Calu3 (cell line): Measurements from ENCODE around the gene BNIP3. TPM values are rescaled to one million over a fixed set of nuclear protein-coding genes. Genes with fewer than 3 reads are reported as not detected.
"Not testable (repeated sequence)": the region's sequence is repeated elsewhere in the genome, so short reads cannot be mapped to it uniquely, and the experiment has no call there.

Source experiments
- BruUV-seq: library from RNA; stranded (reverse); fragments of 400-500 nt; replicated peaks from 2 replicates; lab custom pipeline; 2021; lab: Mats Ljungman, UMichigan
- CTCF ChIA-PET: fragments of 300-600 bp; sonication (Branson Sonifier 250); formaldehyde crosslinking; loops from one replicate; lab custom pipeline; 2022; ENCODE audit warnings: antibody characterized with exemption; lab: Charles Lee
- DNase-seq: peaks from one replicate; pipeline ENCODE4 v3.0.0; 2022
- H3K27ac Mint-ChIP-seq: one replicate; pipeline ENCODE4 v1.8.0; 2022; ENCODE audit warnings: mixed read lengths; ENCODE audit not compliant: unreplicated experiment
- H3K27me3 Mint-ChIP-seq: one replicate; pipeline ENCODE4 v1.8.0; 2022; ENCODE audit warnings: mixed read lengths; ENCODE audit not compliant: unreplicated experiment
- H3K36me3 Mint-ChIP-seq: one replicate; pipeline ENCODE4 v1.8.0; 2022; ENCODE audit warnings: mild to moderate bottlenecking, moderate library complexity, mixed read lengths; ENCODE audit not compliant: insufficient read depth, unreplicated experiment
- H3K4me1 Mint-ChIP-seq: one replicate; pipeline ENCODE4 v1.8.0; 2022; ENCODE audit warnings: mild to moderate bottlenecking, low read depth, mixed read lengths; ENCODE audit not compliant: unreplicated experiment
- H3K4me3 Mint-ChIP-seq: one replicate; pipeline ENCODE4 v1.8.0; 2022; ENCODE audit warnings: mild to moderate bottlenecking, low read depth, moderate library complexity, mixed read lengths; ENCODE audit not compliant: unreplicated experiment
- H3K9me3 Mint-ChIP-seq: one replicate; pipeline ENCODE4 v1.8.0; 2022; ENCODE audit warnings: low read depth, mixed read lengths; ENCODE audit not compliant: unreplicated experiment
- intact Hi-C: fragments of 100-400 bp; cut with micrococcal nuclease; formaldehyde crosslinking; loops from one replicate; pipeline ENCODE4 v1.10.0; 2022; ENCODE audit not compliant: unreplicated experiment
- total RNA-seq: library from RNA; stranded (reverse); gene quantifications from 2 replicates; pipeline ENCODE4 v1.2.3, GENCODE V29; 2022
- TF ChIP-seq, protein P1 (sequence below): fragments of 200-600 bp; IDR thresholded peaks from one replicate; pipeline ENCODE4 v1.8.0; 2022; ENCODE audit warnings: antibody characterized with exemption; ENCODE audit not compliant: unreplicated experiment

BNIP3 gene
- total RNA-seq, 1 experiment from 2014 or later, result 7.9 TPM

DNA sequence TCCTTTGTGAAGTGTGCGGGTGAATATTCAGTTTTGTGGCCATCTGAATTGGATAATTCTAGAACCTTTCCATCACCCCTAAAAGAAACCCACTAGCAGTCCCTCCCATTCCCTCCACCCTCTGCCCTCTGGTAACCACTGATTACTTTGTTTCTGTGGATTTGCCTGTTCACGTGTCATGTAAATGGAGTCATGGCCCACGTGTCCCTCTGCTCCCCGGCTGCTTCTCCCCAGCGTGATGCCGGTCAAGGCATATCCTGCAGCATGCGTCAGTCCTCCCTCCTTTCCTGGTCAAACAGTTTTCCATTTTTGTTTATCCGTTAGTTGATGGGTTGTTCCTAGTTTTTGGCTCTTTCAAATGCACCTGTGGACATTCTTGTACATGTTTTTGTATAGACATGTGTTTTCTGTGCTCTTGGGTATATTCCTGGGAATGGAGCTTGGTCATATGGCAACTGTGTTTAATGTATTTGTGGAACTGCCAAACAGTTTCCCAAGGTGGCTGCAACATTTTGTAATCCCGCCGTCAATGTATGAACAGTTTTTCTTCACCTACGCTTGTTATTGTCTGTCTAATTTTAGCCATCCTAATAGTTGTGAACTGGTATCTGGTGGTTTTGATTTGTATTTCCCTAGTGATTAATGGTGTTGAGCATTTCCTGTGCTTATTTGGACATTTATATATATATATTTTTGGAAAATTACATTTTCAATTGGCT is 58.5 kb downstream of the BNIP3 start:
- DNase-seq, result no peak
- H3K36me3 Mint-ChIP-seq, result peaks cover 4% of the 10 kb centered on the region
- H3K4me3 Mint-ChIP-seq, result no peak overlapping the region
- TF ChIP-seq, protein P1, sequence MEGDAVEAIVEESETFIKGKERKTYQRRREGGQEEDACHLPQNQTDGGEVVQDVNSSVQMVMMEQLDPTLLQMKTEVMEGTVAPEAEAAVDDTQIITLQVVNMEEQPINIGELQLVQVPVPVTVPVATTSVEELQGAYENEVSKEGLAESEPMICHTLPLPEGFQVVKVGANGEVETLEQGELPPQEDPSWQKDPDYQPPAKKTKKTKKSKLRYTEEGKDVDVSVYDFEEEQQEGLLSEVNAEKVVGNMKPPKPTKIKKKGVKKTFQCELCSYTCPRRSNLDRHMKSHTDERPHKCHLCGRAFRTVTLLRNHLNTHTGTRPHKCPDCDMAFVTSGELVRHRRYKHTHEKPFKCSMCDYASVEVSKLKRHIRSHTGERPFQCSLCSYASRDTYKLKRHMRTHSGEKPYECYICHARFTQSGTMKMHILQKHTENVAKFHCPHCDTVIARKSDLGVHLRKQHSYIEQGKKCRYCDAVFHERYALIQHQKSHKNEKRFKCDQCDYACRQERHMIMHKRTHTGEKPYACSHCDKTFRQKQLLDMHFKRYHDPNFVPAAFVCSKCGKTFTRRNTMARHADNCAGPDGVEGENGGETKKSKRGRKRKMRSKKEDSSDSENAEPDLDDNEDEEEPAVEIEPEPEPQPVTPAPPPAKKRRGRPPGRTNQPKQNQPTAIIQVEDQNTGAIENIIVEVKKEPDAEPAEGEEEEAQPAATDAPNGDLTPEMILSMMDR, result no peak
- no peak overlapping the region for H3K27ac Mint-ChIP-seq
- intact Hi-C loops, result no loop called here
- H3K4me1 Mint-ChIP-seq, result no peaks in the 10 kb centered on the region
- no TSS peak for BruUV-seq
- H3K27me3 Mint-ChIP-seq, result no peaks in the 10 kb centered on the region
- CTCF ChIA-PET, result no interaction called here
- peaks cover 4% of the 10 kb centered on the region for H3K9me3 Mint-ChIP-seq

DNA sequence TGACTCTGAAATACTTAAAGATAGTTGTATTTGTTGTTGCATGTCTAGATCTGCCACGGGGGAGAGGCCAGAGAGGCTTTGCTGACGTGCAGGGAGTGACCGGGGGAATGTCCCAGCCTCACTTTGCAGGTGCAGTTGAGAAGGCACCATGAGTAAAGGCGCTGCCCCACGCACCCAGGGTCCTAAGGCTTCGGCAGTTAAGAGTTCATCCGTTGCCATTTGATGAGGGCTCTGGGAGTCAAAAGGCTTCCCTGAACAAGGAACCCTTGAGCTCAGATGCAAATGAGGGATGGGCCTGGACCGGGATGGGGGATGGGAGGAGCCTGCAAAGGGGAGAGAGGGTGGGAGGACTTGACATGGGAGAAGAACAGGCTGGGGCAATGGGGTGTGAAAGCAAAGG is 60.5 kb downstream of the BNIP3 start:
- no TSS peak for BruUV-seq
- intact Hi-C loops, result no loop called here
- no peak for DNase-seq
- Mint-ChIP-seq H3K36me3 (peaks cover 4% of the 10 kb centered on the region), H3K9me3 (peaks cover 5% of the 10 kb centered on the region), H3K27me3 (no peaks in the 10 kb centered on the region), H3K4me3 (no peak overlapping the region), H3K27ac (no peak overlapping the region), H3K4me1 (no peaks in the 10 kb centered on the region)
- TF ChIP-seq, protein P1, result no peak
- CTCF ChIA-PET, result no interaction called here

DNA sequence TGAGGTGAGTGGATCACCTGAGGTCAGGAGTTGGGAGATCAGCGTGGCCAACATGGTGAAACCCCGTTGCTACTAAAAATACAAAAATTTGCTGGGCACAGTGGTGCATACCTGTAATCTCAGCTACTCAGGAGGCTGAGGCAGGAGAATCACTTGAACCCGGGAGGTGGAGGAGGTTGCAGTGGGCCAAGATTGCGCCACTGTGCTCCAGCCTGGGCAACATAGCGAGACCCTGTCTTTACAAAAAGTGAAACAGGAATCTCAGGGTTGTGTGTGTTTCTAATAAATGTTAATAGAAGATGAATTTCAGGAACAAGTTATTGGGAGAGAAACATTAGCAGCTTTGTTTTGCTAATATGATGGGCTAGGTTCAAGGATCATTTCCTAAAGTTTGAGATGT is 61.0 kb downstream of the BNIP3 start:
- no TSS peak for BruUV-seq
- TF ChIP-seq, protein P1, result no peak
- H3K4me1 Mint-ChIP-seq, result no peaks in the 10 kb centered on the region
- H3K27me3 Mint-ChIP-seq, result no peaks in the 10 kb centered on the region
- CTCF ChIA-PET, result no interaction called here
- intact Hi-C loops, result no loop called here
- H3K4me3 Mint-ChIP-seq, result no peak overlapping the region
- H3K9me3 Mint-ChIP-seq, result peaks cover 5% of the 10 kb centered on the region
- DNase-seq, result no peak
- H3K27ac Mint-ChIP-seq, result no peak overlapping the region
- peaks cover 4% of the 10 kb centered on the region for H3K36me3 Mint-ChIP-seq

DNA sequence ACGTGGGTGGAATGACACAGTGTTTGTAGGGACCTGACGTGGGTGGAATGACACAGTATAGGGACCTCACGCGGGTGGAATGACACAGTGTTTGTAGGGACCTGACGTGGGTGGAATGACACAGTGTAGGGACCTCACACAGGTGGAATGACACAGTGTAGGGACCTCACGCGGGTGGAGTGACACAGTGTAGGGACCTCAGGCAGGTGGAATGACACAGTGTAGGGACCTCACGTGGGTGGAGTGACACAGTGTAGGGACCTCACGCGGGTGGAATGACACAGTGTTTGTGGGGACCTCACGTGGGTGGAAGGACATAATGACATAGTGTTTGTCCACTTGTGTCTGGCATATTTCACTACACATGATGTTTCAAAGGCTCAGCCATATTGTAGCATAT is 61.6 kb downstream of the BNIP3 start:
- BruUV-seq, result no TSS peak
- intact Hi-C loops, result no loop called here
- Mint-ChIP-seq H3K4me1 (no peaks in the 10 kb centered on the region), H3K27me3 (no peaks in the 10 kb centered on the region), H3K4me3 (no peak overlapping the region), H3K27ac (no peak overlapping the region), H3K36me3 (peaks cover 4% of the 10 kb centered on the region), H3K9me3 (peaks cover 5% of the 10 kb centered on the region)
- no peak for DNase-seq
- TF ChIP-seq, protein P1, result no peak
- CTCF ChIA-PET, result no interaction called here

DNA sequence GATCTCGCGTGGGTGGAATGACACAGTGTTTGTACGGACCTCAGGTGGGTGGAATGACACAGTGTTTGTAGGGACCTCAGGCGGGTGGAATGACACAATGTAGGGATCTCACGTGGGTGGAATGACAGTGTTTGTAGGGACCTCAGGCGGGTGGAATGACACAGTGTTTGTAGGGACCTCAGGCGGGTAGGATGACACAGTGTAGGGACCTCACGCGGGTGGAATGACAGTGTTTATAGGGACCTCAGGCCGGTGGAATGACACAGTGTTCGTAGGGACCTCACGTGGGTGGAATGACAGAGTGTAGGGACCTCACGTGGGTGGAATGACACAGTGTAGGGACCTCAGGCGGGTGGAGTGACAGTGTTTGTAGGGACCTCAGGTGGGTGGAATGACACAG is 62.3 kb downstream of the BNIP3 start:
- H3K27me3 Mint-ChIP-seq, intact Hi-C loops, H3K4me1 Mint-ChIP-seq, H3K9me3 Mint-ChIP-seq, DNase-seq, BruUV-seq, CTCF ChIA-PET, H3K4me3 Mint-ChIP-seq, H3K27ac Mint-ChIP-seq, H3K36me3 Mint-ChIP-seq: not testable (repeated sequence)
